ENCODE data around the gene ACAD8. TPM values are rescaled to one million over a fixed set of nuclear protein-coding genes. Genes with fewer than 3 reads are reported as not detected.

Gene ACAD8
- total RNA-seq (2022; extraction: Qiagen RNA extraction; ENCODE audit: low read depth): 8.3 to 9.6 TPM (median 9.2 TPM) in 5 replicates

GRCh38 chr11:134253188-134253993 lies at the start of gene ACAD8, which contains the start of gene THYN1:
TSS of gene ACAD8 (plus strand) at chr11:134253568. CDS start at chr11:134253601, 33 bp downstream.
TSS of gene THYN1 (minus strand) at chr11:134253352. CDS start at chr11:134252882, 470 bp downstream.

GRCh38 chr11:134223836-134224709 lies 29.3 kb upstream of the ACAD8 start, which contains the start of the genes NCAPD3 and VPS26B:
TSS of gene NCAPD3 (minus strand) at chr11:134223967. CDS start at chr11:134223926, 41 bp downstream.
TSS of gene VPS26B (plus strand) at chr11:134224671. CDS start at chr11:134225123, 452 bp downstream.

GRCh38 chr11:134275534-134276395 lies 22.4 kb downstream of the ACAD8 start, which contains the start of gene GLB1L3:
TSS of gene GLB1L3 (plus strand) at chr11:134276379. CDS start at chr11:134276741, 362 bp downstream.

Other genes starting within 250 kb of the ACAD8 start
- gene JAM3, start 184.5 kb upstream of the ACAD8 start, total RNA-seq (2022; extraction: Qiagen RNA extraction; ENCODE audit: low read depth): 3.9 to 4.9 TPM (median 4.4 TPM) in 5 replicates
- 22.5 to 31.0 TPM (median 29.4 TPM) in 5 replicates for gene NCAPD3, start 29.6 kb upstream of the ACAD8 start, total RNA-seq (2022; extraction: Qiagen RNA extraction; ENCODE audit: low read depth)
- gene VPS26B, start 28.9 kb upstream of the ACAD8 start, total RNA-seq (2022; extraction: Qiagen RNA extraction; ENCODE audit: low read depth): 19.1 to 22.5 TPM (median 21.7 TPM) in 5 replicates
- gene THYN1, start 216 bp upstream of the ACAD8 start, total RNA-seq (2022; extraction: Qiagen RNA extraction; ENCODE audit: low read depth): 16.7 to 18.4 TPM (median 16.9 TPM) in 5 replicates
- gene GLB1L3, start 22.8 kb downstream of the ACAD8 start, total RNA-seq (2022; extraction: Qiagen RNA extraction; ENCODE audit: low read depth): 0.04 TPM in 1 of 5 replicates, not detected in the others
- gene GLB1L2, start 78.4 kb downstream of the ACAD8 start, total RNA-seq (2022; extraction: Qiagen RNA extraction; ENCODE audit: low read depth): 2.1 to 2.4 TPM (median 2.2 TPM) in 5 replicates
- 0.05 TPM in 1 of 5 replicates, not detected in the others for gene B3GAT1, start 158.7 kb downstream of the ACAD8 start, total RNA-seq (2022; extraction: Qiagen RNA extraction; ENCODE audit: low read depth)

Measured in A549 treated with DMSO at 1 μM for 4 hours (cell line).